HG03520 (cell line): ENCODE data around the gene PROKR2.

Source experiments
- ATAC-seq: cut with Tn5 transposase; IDR thresholded peaks from one replicate; pipeline ENCODE4 v1.9.1; 2021; ENCODE audit warnings: mild to moderate bottlenecking, moderate library complexity; ENCODE audit not compliant: unreplicated experiment

PROKR2 gene

GRCh38 chr20:5290596-5290995 is 26.2 kb downstream of the PROKR2 start:
- no peak for ATAC-seq

- no peak for ATAC-seq
These were observed 34.2 kb downstream of the PROKR2 start for GRCh38 chr20:5282561-5282960.

- no peak for ATAC-seq
These were observed 37.1 kb downstream of the PROKR2 start for GRCh38 chr20:5279661-5280060.

- ATAC-seq = no peak
These were observed 44.5 kb downstream of the PROKR2 start for GRCh38 chr20:5272268-5272667.

GRCh38 chr20:5270603-5271002 is 46.2 kb downstream of the PROKR2 start:
- ATAC-seq = no peak

GRCh38 chr20:5268449-5268848 is 48.3 kb downstream of the PROKR2 start:
- no peak for ATAC-seq

- no peak for ATAC-seq
These were observed 49.7 kb downstream of the PROKR2 start for GRCh38 chr20:5267092-5267491.
